ENCODE results near the gene CD200R1L.

DNA sequence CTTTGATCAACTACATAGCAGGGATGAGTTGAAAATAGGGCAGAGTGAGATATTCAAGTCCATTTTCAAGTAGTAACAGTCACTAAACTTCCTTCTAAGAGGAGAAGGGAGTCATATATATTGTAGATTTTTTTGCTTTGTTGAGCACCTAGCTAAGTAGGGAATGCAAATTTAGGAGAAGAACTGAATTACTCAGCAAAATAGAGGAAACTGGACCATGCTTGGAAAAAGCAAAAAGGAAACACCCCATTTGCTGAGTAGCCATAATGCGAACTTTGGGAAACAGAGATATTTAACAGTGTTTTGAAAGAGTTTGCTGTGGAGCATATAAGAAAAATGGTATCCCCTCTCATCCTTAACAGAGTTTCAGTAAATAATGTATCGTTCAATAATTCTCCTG is 54.9 kb downstream of the CD200R1L start:
- TF ChIP-seq, protein P1, sequence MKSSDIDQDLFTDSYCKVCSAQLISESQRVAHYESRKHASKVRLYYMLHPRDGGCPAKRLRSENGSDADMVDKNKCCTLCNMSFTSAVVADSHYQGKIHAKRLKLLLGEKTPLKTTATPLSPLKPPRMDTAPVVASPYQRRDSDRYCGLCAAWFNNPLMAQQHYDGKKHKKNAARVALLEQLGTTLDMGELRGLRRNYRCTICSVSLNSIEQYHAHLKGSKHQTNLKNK (CRISPR knock-in tag; IDR thresholded peaks at IDR 0.05), result no peak
- TF ChIP-seq, protein P2, sequence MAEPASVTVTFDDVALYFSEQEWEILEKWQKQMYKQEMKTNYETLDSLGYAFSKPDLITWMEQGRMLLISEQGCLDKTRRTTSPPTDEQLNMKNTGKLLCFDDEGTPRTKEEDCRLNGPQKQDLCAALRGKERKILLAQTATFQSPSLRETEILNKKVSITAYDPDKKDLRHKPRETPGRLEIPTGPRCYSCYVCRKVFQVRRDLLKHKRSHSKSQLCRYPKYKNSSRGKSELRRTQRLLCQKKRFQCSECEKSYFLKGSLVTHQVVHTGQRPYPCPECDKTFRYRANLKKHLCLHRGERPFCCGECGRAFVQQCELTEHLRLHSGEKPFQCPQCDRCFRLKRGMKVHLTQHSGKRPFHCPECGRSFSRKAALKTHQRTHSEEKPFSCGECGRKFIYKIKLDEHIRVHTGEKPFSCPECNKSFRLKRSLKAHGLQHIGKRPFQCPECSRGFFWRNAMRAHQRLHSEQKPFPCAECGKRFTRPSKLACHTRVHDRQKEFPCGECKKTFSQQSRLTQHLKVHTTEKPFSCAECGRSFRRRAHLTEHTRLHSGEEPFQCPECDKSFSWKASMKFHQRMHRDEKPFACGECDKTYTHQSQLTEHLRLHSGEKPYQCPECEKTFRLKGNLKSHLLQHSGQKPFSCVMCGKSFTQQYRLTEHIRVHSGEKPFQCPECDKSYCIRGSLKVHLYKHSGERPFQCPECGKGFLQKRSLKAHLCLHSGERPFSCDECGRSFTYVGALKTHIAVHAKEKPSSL (CRISPR knock-in tag; conservative IDR thresholded peaks at IDR 0.05), result no peak
- TF ChIP-seq, protein P3, sequence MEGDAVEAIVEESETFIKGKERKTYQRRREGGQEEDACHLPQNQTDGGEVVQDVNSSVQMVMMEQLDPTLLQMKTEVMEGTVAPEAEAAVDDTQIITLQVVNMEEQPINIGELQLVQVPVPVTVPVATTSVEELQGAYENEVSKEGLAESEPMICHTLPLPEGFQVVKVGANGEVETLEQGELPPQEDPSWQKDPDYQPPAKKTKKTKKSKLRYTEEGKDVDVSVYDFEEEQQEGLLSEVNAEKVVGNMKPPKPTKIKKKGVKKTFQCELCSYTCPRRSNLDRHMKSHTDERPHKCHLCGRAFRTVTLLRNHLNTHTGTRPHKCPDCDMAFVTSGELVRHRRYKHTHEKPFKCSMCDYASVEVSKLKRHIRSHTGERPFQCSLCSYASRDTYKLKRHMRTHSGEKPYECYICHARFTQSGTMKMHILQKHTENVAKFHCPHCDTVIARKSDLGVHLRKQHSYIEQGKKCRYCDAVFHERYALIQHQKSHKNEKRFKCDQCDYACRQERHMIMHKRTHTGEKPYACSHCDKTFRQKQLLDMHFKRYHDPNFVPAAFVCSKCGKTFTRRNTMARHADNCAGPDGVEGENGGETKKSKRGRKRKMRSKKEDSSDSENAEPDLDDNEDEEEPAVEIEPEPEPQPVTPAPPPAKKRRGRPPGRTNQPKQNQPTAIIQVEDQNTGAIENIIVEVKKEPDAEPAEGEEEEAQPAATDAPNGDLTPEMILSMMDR (IDR thresholded peaks at IDR 0.05), result no peak
- TF ChIP-seq, protein P4, sequence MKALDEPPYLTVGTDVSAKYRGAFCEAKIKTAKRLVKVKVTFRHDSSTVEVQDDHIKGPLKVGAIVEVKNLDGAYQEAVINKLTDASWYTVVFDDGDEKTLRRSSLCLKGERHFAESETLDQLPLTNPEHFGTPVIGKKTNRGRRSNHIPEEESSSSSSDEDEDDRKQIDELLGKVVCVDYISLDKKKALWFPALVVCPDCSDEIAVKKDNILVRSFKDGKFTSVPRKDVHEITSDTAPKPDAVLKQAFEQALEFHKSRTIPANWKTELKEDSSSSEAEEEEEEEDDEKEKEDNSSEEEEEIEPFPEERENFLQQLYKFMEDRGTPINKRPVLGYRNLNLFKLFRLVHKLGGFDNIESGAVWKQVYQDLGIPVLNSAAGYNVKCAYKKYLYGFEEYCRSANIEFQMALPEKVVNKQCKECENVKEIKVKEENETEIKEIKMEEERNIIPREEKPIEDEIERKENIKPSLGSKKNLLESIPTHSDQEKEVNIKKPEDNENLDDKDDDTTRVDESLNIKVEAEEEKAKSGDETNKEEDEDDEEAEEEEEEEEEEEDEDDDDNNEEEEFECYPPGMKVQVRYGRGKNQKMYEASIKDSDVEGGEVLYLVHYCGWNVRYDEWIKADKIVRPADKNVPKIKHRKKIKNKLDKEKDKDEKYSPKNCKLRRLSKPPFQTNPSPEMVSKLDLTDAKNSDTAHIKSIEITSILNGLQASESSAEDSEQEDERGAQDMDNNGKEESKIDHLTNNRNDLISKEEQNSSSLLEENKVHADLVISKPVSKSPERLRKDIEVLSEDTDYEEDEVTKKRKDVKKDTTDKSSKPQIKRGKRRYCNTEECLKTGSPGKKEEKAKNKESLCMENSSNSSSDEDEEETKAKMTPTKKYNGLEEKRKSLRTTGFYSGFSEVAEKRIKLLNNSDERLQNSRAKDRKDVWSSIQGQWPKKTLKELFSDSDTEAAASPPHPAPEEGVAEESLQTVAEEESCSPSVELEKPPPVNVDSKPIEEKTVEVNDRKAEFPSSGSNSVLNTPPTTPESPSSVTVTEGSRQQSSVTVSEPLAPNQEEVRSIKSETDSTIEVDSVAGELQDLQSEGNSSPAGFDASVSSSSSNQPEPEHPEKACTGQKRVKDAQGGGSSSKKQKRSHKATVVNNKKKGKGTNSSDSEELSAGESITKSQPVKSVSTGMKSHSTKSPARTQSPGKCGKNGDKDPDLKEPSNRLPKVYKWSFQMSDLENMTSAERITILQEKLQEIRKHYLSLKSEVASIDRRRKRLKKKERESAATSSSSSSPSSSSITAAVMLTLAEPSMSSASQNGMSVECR (CRISPR knock-in tag; IDR thresholded peaks at IDR 0.05; ENCODE audit: borderline replicate concordance), result no peak
- TF ChIP-seq, protein P5, sequence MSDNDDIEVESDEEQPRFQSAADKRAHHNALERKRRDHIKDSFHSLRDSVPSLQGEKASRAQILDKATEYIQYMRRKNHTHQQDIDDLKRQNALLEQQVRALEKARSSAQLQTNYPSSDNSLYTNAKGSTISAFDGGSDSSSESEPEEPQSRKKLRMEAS (CRISPR knock-in tag; IDR thresholded peaks at IDR 0.05), result no peak
- TF ChIP-seq, protein P6, sequence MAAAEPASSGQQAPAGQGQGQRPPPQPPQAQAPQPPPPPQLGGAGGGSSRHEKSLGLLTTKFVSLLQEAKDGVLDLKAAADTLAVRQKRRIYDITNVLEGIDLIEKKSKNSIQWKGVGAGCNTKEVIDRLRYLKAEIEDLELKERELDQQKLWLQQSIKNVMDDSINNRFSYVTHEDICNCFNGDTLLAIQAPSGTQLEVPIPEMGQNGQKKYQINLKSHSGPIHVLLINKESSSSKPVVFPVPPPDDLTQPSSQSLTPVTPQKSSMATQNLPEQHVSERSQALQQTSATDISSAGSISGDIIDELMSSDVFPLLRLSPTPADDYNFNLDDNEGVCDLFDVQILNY (CRISPR knock-in tag; IDR thresholded peaks at IDR 0.05), result no peak
- TF ChIP-seq TEAD4 (CRISPR knock-in tag; IDR thresholded peaks at IDR 0.05) (no peak), SP1 (CRISPR knock-in tag; conservative IDR thresholded peaks at IDR 0.05) (no peak), NFYB (CRISPR knock-in tag; conservative IDR thresholded peaks at IDR 0.05; ENCODE audit: low read depth) (no peak)

Measured in WTC11 (cell line).